Fibroblast of the conjunctiva (primary cell): ENCODE data around the gene ETV3.
A peak's percentile ranks its signal among the peaks of the same experiment; 100 is the strongest.

ENCODE experiments used
- DNase-seq: peaks from one replicate; pipeline ENCODE4 v3.0.0-alpha.2; 2010; ENCODE audit warnings: low read depth

Gene ETV3

GRCh38 chr1:157161901-157162300 is 23.7 kb upstream of the ETV3 start:
- DNase-seq, result no peak

- no peak for DNase-seq
Measured at GRCh38 chr1:157158967-157159366, 20.8 kb upstream of the ETV3 start.

GRCh38 chr1:157157501-157158190 is 19.5 kb upstream of the ETV3 start:
- DNase-seq, result no peak

- no peak for DNase-seq
Measured at GRCh38 chr1:157156058-157156541, 17.9 kb upstream of the ETV3 start.

GRCh38 chr1:157155658-157156057 is 17.5 kb upstream of the ETV3 start:
- DNase-seq, result no peak

- DNase-seq, result peak; percentile 24
Measured at GRCh38 chr1:157154940-157155514, 16.8 kb upstream of the ETV3 start.

GRCh38 chr1:157154291-157154690 is 16.1 kb upstream of the ETV3 start:
- DNase-seq, result no peak

- DNase-seq, result no peak
Measured at GRCh38 chr1:157153746-157154145, 15.6 kb upstream of the ETV3 start.

GRCh38 chr1:157152510-157152909 is 14.3 kb upstream of the ETV3 start:
- no peak for DNase-seq

- DNase-seq, result no peak
Measured at GRCh38 chr1:157151506-157151905, 13.3 kb upstream of the ETV3 start.

- DNase-seq, result no peak
Measured at GRCh38 chr1:157151073-157151472, 12.9 kb upstream of the ETV3 start.

- no peak for DNase-seq
Measured at GRCh38 chr1:157150631-157151030, 12.4 kb upstream of the ETV3 start.

- no peak for DNase-seq
Measured at GRCh38 chr1:157147906-157148700, 9.9 kb upstream of the ETV3 start.

GRCh38 chr1:157147037-157147436 is 8.8 kb upstream of the ETV3 start:
- DNase-seq, result no peak

- no peak for DNase-seq
Measured at GRCh38 chr1:157146244-157146643, 8.0 kb upstream of the ETV3 start.

- DNase-seq, result no peak
Measured at GRCh38 chr1:157145076-157145475, 6.9 kb upstream of the ETV3 start.

GRCh38 chr1:157144509-157144908 is 6.3 kb upstream of the ETV3 start:
- DNase-seq, result no peak

- DNase-seq, result no peak
Measured at GRCh38 chr1:157142765-157143423, 4.7 kb upstream of the ETV3 start.

GRCh38 chr1:157142201-157142600 is 4.0 kb upstream of the ETV3 start:
- DNase-seq, result no peak

GRCh38 chr1:157141212-157141855 is 3.1 kb upstream of the ETV3 start:
- DNase-seq, result no peak

GRCh38 chr1:157140063-157140588 is 1.9 kb upstream of the ETV3 start:
- DNase-seq, result no peak
